PC-9 (cell line): ENCODE measurements around the gene FES. TPM values are rescaled to one million over a fixed set of nuclear protein-coding genes. Genes with fewer than 3 reads are reported as not detected.

Experiments
- BruUV-seq: library from RNA; stranded (reverse); fragments of 400-500 nt; replicated peaks from 2 replicates; lab custom pipeline; 2021; lab: Mats Ljungman, UMichigan
- CTCF ChIA-PET: fragments of 300-600 bp; sonication (Branson Sonifier 250); formaldehyde crosslinking; loops from one replicate; lab custom pipeline; 2022; ENCODE audit warnings: antibody characterized with exemption; lab: Charles Lee
- POLR2A ChIA-PET: fragments of 300-600 bp; sonication (Branson Sonifier 250); formaldehyde crosslinking; loops from one replicate; lab custom pipeline; 2022; ENCODE audit warnings: antibody characterized with exemption; ENCODE audit not compliant: unreplicated experiment; lab: Charles Lee
- DNase-seq, 2 experiments: peaks; one replicate each; pipeline versions ENCODE4 v3.0.0 to v3.0.0-alpha.2; 2015 to 2022; ENCODE audit warnings: mixed read lengths in 1 of 2
- H2AFZ ChIP-seq: fragments of 200-600 bp; sonication (generic); 2 replicates; pipeline ENCODE4 v1.8.1; 2017; ENCODE audit warnings: antibody characterized with exemption
- H3F3A ChIP-seq: fragments of 200-600 bp; sonication (generic); 2 replicates; pipeline ENCODE4 v1.8.1; 2017; ENCODE audit warnings: antibody characterized with exemption, mild to moderate bottlenecking, low read depth; ENCODE audit not compliant: insufficient read depth
- H3K27ac ChIP-seq: fragments of 200-600 bp; sonication (generic); 2 replicates; pipeline ENCODE4 v1.6.1; 2016; ENCODE audit warnings: mixed run types
- H3K27me3 ChIP-seq: fragments of 200-600 bp; sonication (generic); 2 replicates; pipeline ENCODE4 v1.6.1; 2016; ENCODE audit warnings: low read depth, mixed run types; ENCODE audit not compliant: insufficient read depth
- H3K36me3 ChIP-seq: fragments of 200-600 bp; sonication (generic); 2 replicates; pipeline ENCODE4 v1.6.1; 2016; ENCODE audit warnings: low read depth, mixed run types
- H3K4me1 ChIP-seq: fragments of 200-600 bp; sonication (generic); replicated peaks from 2 replicates; pipeline ENCODE4 v1.6.1; 2016; ENCODE audit warnings: mixed run types; ENCODE audit not compliant: insufficient read depth
- H3K4me2 ChIP-seq: fragments of 200-600 bp; sonication (generic); 2 replicates; pipeline ENCODE4 v1.6.1; 2017; ENCODE audit warnings: mixed run types
- H3K4me3 ChIP-seq: fragments of 200-600 bp; sonication (generic); 2 replicates; pipeline ENCODE4 v1.6.1; 2016; ENCODE audit warnings: mixed run types
- H3K79me2 ChIP-seq: fragments of 200-600 bp; sonication (generic); 2 replicates; pipeline ENCODE4 v1.6.1; 2017; ENCODE audit warnings: low read depth, mixed run types
- H3K9me2 ChIP-seq: fragments of 200-600 bp; sonication (generic); 2 replicates; pipeline ENCODE4 v1.8.1; 2017; ENCODE audit warnings: mild to moderate bottlenecking; ENCODE audit not compliant: insufficient read depth
- H3K9me3 ChIP-seq: fragments of 200-600 bp; sonication (generic); 2 replicates; pipeline ENCODE4 v1.8.1; 2016; ENCODE audit warnings: low read depth; ENCODE audit not compliant: insufficient read depth
- H4K20me1 ChIP-seq: fragments of 200-600 bp; sonication (generic); 2 replicates; pipeline ENCODE4 v1.8.1; 2017; ENCODE audit not compliant: insufficient read depth
- CTCF ChIP-seq: fragments of 200-600 bp; sonication (generic); conservative IDR thresholded peaks from 2 replicates; pipeline ENCODE4 v1.6.1; 2017; ENCODE audit warnings: mixed run types, antibody characterized with exemption, mild to moderate bottlenecking, moderate library complexity
- EZH2 ChIP-seq: fragments of 200-600 bp; sonication (generic); IDR thresholded peaks from 2 replicates; pipeline ENCODE4 v1.8.0; 2017; ENCODE audit warnings: antibody characterized with exemption, low read depth
- intact Hi-C: fragments of 100-400 bp; cut with micrococcal nuclease; formaldehyde crosslinking; loops from one replicate; pipeline ENCODE4 v1.10.0; 2022; ENCODE audit not compliant: unreplicated experiment
- total RNA-seq: library from RNA; stranded (reverse); gene quantifications from 2 replicates; pipeline ENCODE4 v1.2.3, GENCODE V29; 2021

FES gene
- total RNA-seq, 1 experiment from 2014 or later: 3.8 TPM

DNA sequence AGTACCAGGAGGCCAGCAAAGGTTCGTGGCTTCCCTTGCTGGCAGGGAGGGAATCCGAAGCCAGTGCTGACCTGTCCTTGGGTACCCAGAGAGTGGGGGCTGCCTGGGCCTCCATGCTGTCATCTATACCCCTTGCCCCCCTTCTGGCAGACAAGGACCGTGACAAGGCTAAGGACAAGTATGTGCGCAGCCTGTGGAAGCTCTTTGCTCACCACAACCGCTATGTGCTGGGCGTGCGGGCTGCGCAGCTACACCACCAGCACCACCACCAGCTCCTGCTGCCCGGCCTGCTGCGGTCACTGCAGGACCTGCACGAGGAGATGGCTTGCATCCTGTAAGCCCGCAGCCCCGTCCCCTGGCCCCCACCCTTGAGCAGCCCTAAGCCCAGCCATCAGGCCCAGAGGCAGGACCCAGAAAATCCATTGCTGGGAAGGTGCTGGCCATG, 2.8 kb downstream of the FES start:
- H3K36me3 ChIP-seq: no peaks in the 10 kb centered on the region
- no peak overlapping the region for H3K4me3 ChIP-seq
- DNase-seq: no peak
- no peak for TF ChIP-seq CTCF
- no peak for TF ChIP-seq EZH2
- H3K79me2 ChIP-seq: no peaks in the 10 kb centered on the region
- BruUV-seq: no TSS peak
- H4K20me1 ChIP-seq: peaks cover 4% of the 10 kb centered on the region; the same call in 1 of the 2 replicates
- peaks cover 7% of the 10 kb centered on the region; the same call in 1 of the 2 replicates for H3F3A ChIP-seq
- no peak overlapping the region for H2AFZ ChIP-seq
- H3K4me1 ChIP-seq: no peaks in the 10 kb centered on the region
- no peaks in the 10 kb centered on the region for H3K9me3 ChIP-seq
- intact Hi-C loops: no loop called here
- H3K4me2 ChIP-seq: no peak overlapping the region
- no peaks in the 10 kb centered on the region for H3K27me3 ChIP-seq
- no peaks in the 10 kb centered on the region for H3K9me2 ChIP-seq
- CTCF ChIA-PET: interaction anchor here (0.9 to 2.4 kb wide), 3 partner anchors 239 to 744 kb away, joined by 3 to 26 read pairs (median 10); no protein-coding TSS in a partner anchor
- H3K27ac ChIP-seq: no peak overlapping the region
- POLR2A ChIA-PET: no interaction called here

DNA sequence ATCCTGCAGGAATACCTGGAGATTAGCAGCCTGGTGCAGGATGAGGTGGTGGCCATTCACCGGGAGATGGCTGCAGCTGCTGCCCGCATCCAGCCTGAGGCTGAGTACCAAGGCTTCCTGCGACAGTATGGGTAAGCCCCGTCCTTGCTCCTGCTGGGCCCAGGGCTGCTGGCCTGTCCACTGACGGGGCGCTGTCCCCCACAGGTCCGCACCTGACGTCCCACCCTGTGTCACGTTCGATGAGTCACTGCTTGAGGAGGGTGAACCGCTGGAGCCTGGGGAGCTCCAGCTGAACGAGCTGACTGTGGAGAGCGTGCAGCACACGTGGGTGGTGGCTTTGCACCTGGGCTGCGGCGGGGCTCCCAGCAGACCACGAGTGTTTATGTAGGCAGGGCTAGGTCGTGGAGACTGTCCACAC, 5.0 kb downstream of the FES start:
- Histone ChIP-seq H3K4me1 (no peaks in the 10 kb centered on the region), H3K36me3 (no peaks in the 10 kb centered on the region), H3K4me2 (no peak overlapping the region), H3K4me3 (no peak overlapping the region), H3K79me2 (no peaks in the 10 kb centered on the region), H3K9me2 (no peaks in the 10 kb centered on the region), H3F3A (peaks cover 3% of the 10 kb centered on the region; the same call in 1 of the 2 replicates), H4K20me1 (no peaks in the 10 kb centered on the region), H3K27me3 (no peaks in the 10 kb centered on the region), H3K27ac (no peak overlapping the region), H2AFZ (no peak overlapping the region), H3K9me3 (no peaks in the 10 kb centered on the region)
- ChIA-PET CTCF (no interaction called here), POLR2A (no interaction called here)
- TF ChIP-seq CTCF (no peak), EZH2 (no peak)
- no peak for DNase-seq
- intact Hi-C loops: no loop called here
- no TSS peak for BruUV-seq

GRCh38 chr15:90889736-90890456, 5.6 kb downstream of the FES start:
- Histone ChIP-seq H2AFZ (no peak overlapping the region), H3K4me2 (no peak overlapping the region), H3K9me3 (no peaks in the 10 kb centered on the region), H3K27ac (no peak overlapping the region), H3K36me3 (no peaks in the 10 kb centered on the region), H3K79me2 (no peaks in the 10 kb centered on the region), H4K20me1 (no peaks in the 10 kb centered on the region), H3K4me1 (no peaks in the 10 kb centered on the region), H3K4me3 (no peak overlapping the region), H3F3A (peaks cover 3% of the 10 kb centered on the region; the same call in 1 of the 2 replicates), H3K9me2 (no peaks in the 10 kb centered on the region), H3K27me3 (no peaks in the 10 kb centered on the region)
- no peak for DNase-seq
- TF ChIP-seq EZH2: no peak
- no peak for TF ChIP-seq CTCF
- no TSS peak for BruUV-seq
- intact Hi-C loops: no loop called here
- ChIA-PET POLR2A (no interaction called here), CTCF (interaction anchor here (0.6 kb wide), 1 partner anchor 597 kb away, joined by 3 read pairs; no protein-coding TSS in a partner anchor)
